Keratinocyte (primary cell): ENCODE results near the gene GRP. TPM values are rescaled to one million over a fixed set of nuclear protein-coding genes. Genes with fewer than 3 reads are reported as not detected.

Experiments used
- DNase-seq: peaks from one replicate; pipeline ENCODE4 v3.0.0-alpha.2; 2011; ENCODE audit warnings: low read depth, missing footprints, low spot score
- FAIRE-seq: peaks from 2 replicates; lab custom pipeline; 2011; peaks lifted over from hg19 to GRCh38; lab: Jason Lieb, UNC
- H2AFZ ChIP-seq: 2 replicates; pipeline ENCODE4 v1.6.0; 2012; ENCODE audit warnings: low read length, control low read depth, inconsistent platforms; ENCODE audit not compliant: control insufficient read depth
- H3K27ac ChIP-seq: 2 replicates; pipeline ENCODE4 v1.5.1; 2011; ENCODE audit warnings: low read length; ENCODE audit not compliant: control insufficient read depth, insufficient read depth
- H3K27me3 ChIP-seq: 3 replicates; pipeline ENCODE4 v1.6.0; 2011; ENCODE audit warnings: low read length; ENCODE audit not compliant: control insufficient read depth, insufficient read depth; ENCODE audit errors: extremely low read depth
- H3K36me3 ChIP-seq, 2 experiments: 2 replicates in 1 of 2; 3 replicates in 1 of 2; pipeline ENCODE4 v1.5.1; 2011; ENCODE audit warnings: low read length in 2 of 2, mild to moderate bottlenecking in 1 of 2; ENCODE audit not compliant: control insufficient read depth in 2 of 2, insufficient read depth in 2 of 2; ENCODE audit errors: extremely low read depth in 1 of 2
- H3K4me1 ChIP-seq: 3 replicates; pipeline ENCODE4 v1.5.1; 2011; ENCODE audit warnings: low read length; ENCODE audit not compliant: control insufficient read depth, insufficient read depth; ENCODE audit errors: extremely low read depth
- H3K4me2 ChIP-seq: 3 replicates; pipeline ENCODE4 v1.6.0; 2011; ENCODE audit warnings: low read depth, low read length; ENCODE audit not compliant: control insufficient read depth, insufficient read depth; ENCODE audit errors: extremely low read depth
- H3K4me3 ChIP-seq, 3 experiments: fragments of 200-600 bp in 1 of 3; sonication (generic) in 1 of 3; 2 replicates in 2 of 3; 3 replicates in 1 of 3; pipeline ENCODE4 v1.5.1; 2011 to 2016; ENCODE audit warnings: low read length in 3 of 3, mild to moderate bottlenecking in 3 of 3, control low read depth in 2 of 3, inconsistent platforms in 1 of 3, low read depth in 1 of 3, mixed read lengths in 1 of 3, mixed run types in 1 of 3, moderate library complexity in 1 of 3; ENCODE audit not compliant: control insufficient read depth in 2 of 3, insufficient read depth in 2 of 3; ENCODE audit errors: extremely low read depth in 1 of 3
- H3K79me2 ChIP-seq: 2 replicates; pipeline ENCODE4 v1.6.0; 2012; ENCODE audit warnings: low read length; ENCODE audit not compliant: control insufficient read depth, insufficient read depth
- H3K9ac ChIP-seq: 3 replicates; pipeline ENCODE4 v1.6.0; 2011; ENCODE audit warnings: low read length; ENCODE audit not compliant: control insufficient read depth, insufficient read depth; ENCODE audit errors: extremely low read depth
- H3K9me1 ChIP-seq: 3 replicates; pipeline ENCODE4 v1.6.0; 2011; ENCODE audit warnings: low read length; ENCODE audit not compliant: control insufficient read depth, insufficient read depth; ENCODE audit errors: extremely low read depth
- H3K9me3 ChIP-seq: 2 replicates; pipeline ENCODE4 v1.5.1; 2012; ENCODE audit warnings: low read depth, low read length; ENCODE audit not compliant: control insufficient read depth
- H4K20me1 ChIP-seq: 3 replicates; pipeline ENCODE4 v1.6.0; 2011; ENCODE audit warnings: low read length; ENCODE audit not compliant: control insufficient read depth, insufficient read depth; ENCODE audit errors: extremely low read depth
- EZH2 ChIP-seq: IDR thresholded peaks from one replicate; pipeline ENCODE4 v1.6.1; 2012; ENCODE audit warnings: inconsistent platforms, mild to moderate bottlenecking, low read length, moderate library complexity
- dilution Hi-C: fragments of 300-500 bp; cut with MboI; formaldehyde crosslinking; loops from one replicate; pipeline ENCODE4 v1.7.0; 2020; ENCODE audit warnings: low sequenced_read_pairs; ENCODE audit not compliant: extremely low pct_ligation_motif_present
- polyA plus RNA-seq, 5 experiments: library from polyadenylated mRNA; depleted of rRNA in 3 of 5; stranded (reverse) in 3 of 5; stranded (forward) in 1 of 5; unstranded in 1 of 5; fragments of >200 nt; gene quantifications; 1 replicate in 1 of 5; 2 replicates in 3 of 5; 3 replicates in 1 of 5; pipeline versions ENCODE4 v1.2.1 to v1.2.3, GENCODE V29; 2011 to 2012; ENCODE audit warnings: missing spikeins in 2 of 5, low read depth in 1 of 5, low replicate concordance in 1 of 5
- TF ChIP-seq, protein P1 (sequence below), 3 experiments: IDR thresholded peaks in 1 of 3; conservative IDR thresholded peaks in 1 of 3; optimal IDR thresholded peaks in 1 of 3; 2 replicates in 2 of 3; 3 replicates in 1 of 3; pipeline versions ENCODE3 to v1.5.1; 2011; ENCODE audit warnings: low read length in 3 of 3, mild to moderate bottlenecking in 3 of 3, moderate library complexity in 2 of 3, control low read depth in 1 of 3, inconsistent platforms in 1 of 3; ENCODE audit not compliant: insufficient read depth in 2 of 3; ENCODE audit errors: extremely low read depth in 1 of 3

GRP gene
- polyA plus RNA-seq, 1 donor (not counting 4 experiments of a cell fraction or from before 2014, with no cell fraction given): not detected

GRCh38 chr18:59272221-59272888 lies 52.4 kb downstream of the GRP start:
- H3K4me1 ChIP-seq: peaks cover 6% of the 10 kb centered on the region
- H3K9me1 ChIP-seq: no peaks in the 10 kb centered on the region
- peak overlapping the region; percentile 48 for H3K4me2 ChIP-seq
- peaks cover 97% of the 10 kb centered on the region for H3K27me3 ChIP-seq
- H3K4me3 ChIP-seq: peak overlapping the region in 1 of 3 experiments; percentile 20
- H3K79me2 ChIP-seq: no peaks in the 10 kb centered on the region
- H3K9ac ChIP-seq: no peak overlapping the region
- dilution Hi-C loops: no loop called here
- peaks cover 2% of the 10 kb centered on the region for H4K20me1 ChIP-seq
- no peaks in the 10 kb centered on the region for H3K9me3 ChIP-seq
- peak; percentile 91 for TF ChIP-seq EZH2
- TF ChIP-seq, protein P1, sequence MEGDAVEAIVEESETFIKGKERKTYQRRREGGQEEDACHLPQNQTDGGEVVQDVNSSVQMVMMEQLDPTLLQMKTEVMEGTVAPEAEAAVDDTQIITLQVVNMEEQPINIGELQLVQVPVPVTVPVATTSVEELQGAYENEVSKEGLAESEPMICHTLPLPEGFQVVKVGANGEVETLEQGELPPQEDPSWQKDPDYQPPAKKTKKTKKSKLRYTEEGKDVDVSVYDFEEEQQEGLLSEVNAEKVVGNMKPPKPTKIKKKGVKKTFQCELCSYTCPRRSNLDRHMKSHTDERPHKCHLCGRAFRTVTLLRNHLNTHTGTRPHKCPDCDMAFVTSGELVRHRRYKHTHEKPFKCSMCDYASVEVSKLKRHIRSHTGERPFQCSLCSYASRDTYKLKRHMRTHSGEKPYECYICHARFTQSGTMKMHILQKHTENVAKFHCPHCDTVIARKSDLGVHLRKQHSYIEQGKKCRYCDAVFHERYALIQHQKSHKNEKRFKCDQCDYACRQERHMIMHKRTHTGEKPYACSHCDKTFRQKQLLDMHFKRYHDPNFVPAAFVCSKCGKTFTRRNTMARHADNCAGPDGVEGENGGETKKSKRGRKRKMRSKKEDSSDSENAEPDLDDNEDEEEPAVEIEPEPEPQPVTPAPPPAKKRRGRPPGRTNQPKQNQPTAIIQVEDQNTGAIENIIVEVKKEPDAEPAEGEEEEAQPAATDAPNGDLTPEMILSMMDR (optimal IDR thresholded peaks at IDR 0.05 in 1 of 3, IDR thresholded peaks at IDR 0.05 in 1 of 3, conservative IDR thresholded peaks at IDR 0.05 in 1 of 3; ENCODE audit: extremely low read depth in 1 of 3, insufficient read depth in 2 of 3, low read length in 3 of 3): no peak
- no peaks in the 10 kb centered on the region for H3K36me3 ChIP-seq
- no peak for FAIRE-seq
- no peak for DNase-seq
- H3K27ac ChIP-seq: no peak overlapping the region
- no peak overlapping the region for H2AFZ ChIP-seq

DNA sequence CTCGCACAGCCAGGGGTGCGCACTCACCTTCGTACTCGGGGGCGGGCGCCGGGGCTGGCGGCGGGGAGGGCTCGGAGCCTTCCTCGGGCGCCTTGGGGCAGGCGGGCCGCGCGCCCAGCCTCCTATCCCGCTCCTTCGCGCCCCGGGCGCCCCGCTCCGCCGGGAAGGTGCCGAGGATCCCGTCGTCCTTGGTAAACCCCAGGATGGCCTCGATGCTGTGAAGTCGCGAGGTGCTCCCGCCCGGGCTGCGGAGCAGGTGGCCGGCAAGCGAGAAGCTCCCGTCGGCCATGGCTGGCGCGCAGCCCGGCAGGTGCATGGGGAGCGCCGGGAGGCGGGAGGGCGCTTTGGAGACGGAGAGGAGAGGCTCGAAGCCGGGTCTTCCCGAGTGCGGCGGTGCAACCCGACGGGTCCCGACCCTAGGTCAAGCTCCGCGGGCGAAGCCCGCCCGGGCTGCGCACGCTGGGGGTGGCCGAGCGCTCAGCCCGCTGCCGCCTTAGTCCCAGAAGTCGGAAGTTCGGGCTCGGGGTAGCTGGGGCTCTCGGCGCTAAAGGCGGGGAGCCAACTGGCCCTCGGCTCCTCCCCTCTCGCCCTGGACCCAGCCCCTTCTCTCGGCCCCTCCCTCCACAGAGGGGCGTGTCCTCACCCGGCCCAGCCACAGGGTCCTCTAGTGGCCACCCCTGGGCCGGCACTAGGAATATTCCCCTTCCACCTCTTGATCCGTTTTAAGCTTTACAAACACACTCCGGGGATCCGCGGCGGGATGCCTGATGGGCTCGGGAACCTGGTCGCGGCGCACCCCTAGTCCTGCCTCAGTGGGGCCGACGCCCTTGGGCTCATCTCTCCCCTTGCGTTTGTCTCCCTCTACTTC lies 53.2 kb downstream of the GRP start, which contains the start of gene RAX:
RAX (minus strand) TSS at position 564 of the 868 bp plus-strand sequence; CDS start at position 316, 248 bp downstream.
- Histone ChIP-seq H3K9me1 (no peaks in the 10 kb centered on the region), H2AFZ (no peak within 1 kb of the TSS), H3K4me1 (peaks cover 1% of the 10 kb centered on the region), H3K4me3 (peak within 1 kb of the TSS in 1 of 3 experiments; percentile 20), H4K20me1 (no peaks in the 10 kb centered on the region), H3K27ac (no peak within 1 kb of the TSS), H3K27me3 (peaks cover 92% of the 10 kb centered on the region), H3K79me2 (no peaks in the 10 kb centered on the region), H3K9me3 (no peaks in the 10 kb centered on the region), H3K4me2 (peak within 1 kb of the TSS; percentile 48), H3K9ac (no peak within 1 kb of the TSS), H3K36me3 (no peaks in the 10 kb centered on the region)
- DNase-seq (no peak), FAIRE-seq (no peak)
- dilution Hi-C loops: no loop called here
- TF ChIP-seq EZH2: peak; percentile 96
- TF ChIP-seq, protein P1 (optimal IDR thresholded peaks at IDR 0.05 in 1 of 3, IDR thresholded peaks at IDR 0.05 in 1 of 3, conservative IDR thresholded peaks at IDR 0.05 in 1 of 3; ENCODE audit: extremely low read depth in 1 of 3, insufficient read depth in 2 of 3, low read length in 3 of 3): peak in 2 of 3 experiments; percentile 8 to 9
